IMR-90 (cell line): Measurements from ENCODE around the gene CYP1A2. TPM values are rescaled to one million over a fixed set of nuclear protein-coding genes. Genes with fewer than 3 reads are reported as not detected.

ENCODE experiments used
- ATAC-seq: fragments of 200-7000 bp; cut with Tn5 transposase; 2 replicates; pipeline ENCODE4 v1.9.1; 2020; ENCODE audit warnings: low read depth, mild to moderate bottlenecking, moderate library complexity
- BruUV-seq: library from RNA; stranded (reverse); fragments of 400-500 nt; replicated peaks from 2 replicates; lab custom pipeline; 2021; lab: Mats Ljungman, UMichigan
- CTCF ChIA-PET: fragments of 300-600 bp; formaldehyde crosslinking; extraction: SDS; loops from one replicate; lab custom pipeline; 2021; ENCODE audit warnings: antibody characterized with exemption; lab: Yijun Ruan, JAX
- POLR2A ChIA-PET: fragments of 300-600 bp; sonication (Branson Sonifier 250); formaldehyde crosslinking; loops from one replicate; lab custom pipeline; 2022; ENCODE audit warnings: antibody characterized with exemption; ENCODE audit not compliant: unreplicated experiment; lab: Charles Lee
- DNase-seq: peaks from one replicate; pipeline ENCODE4 v3.0.0; 2013
- H2AFZ ChIP-seq: replicated peaks from 2 replicates; pipeline ENCODE3; 2013; ENCODE audit warnings: low read length, mild to moderate bottlenecking; ENCODE audit not compliant: poor library complexity
- H2AK5ac ChIP-seq: 2 replicates; pipeline ENCODE4 v1.6.1; 2013; ENCODE audit warnings: low read depth, low read length, inconsistent platforms
- H2AK9ac ChIP-seq: replicated peaks from 2 replicates; pipeline ENCODE3; 2013; ENCODE audit warnings: mild to moderate bottlenecking, low read depth, low read length, moderate library complexity; ENCODE audit not compliant: poor library complexity
- H2BK120ac ChIP-seq: 2 replicates; pipeline ENCODE4 v1.6.1; 2013; ENCODE audit warnings: low read depth, low read length, inconsistent platforms
- H2BK15ac ChIP-seq: 3 replicates; pipeline ENCODE4 v1.6.1; 2013; ENCODE audit warnings: low read depth, low read length, inconsistent platforms
- H2BK20ac ChIP-seq: 2 replicates; pipeline ENCODE4 v1.6.1; 2013; ENCODE audit warnings: low read depth, mild to moderate bottlenecking, inconsistent platforms, low read length, moderate library complexity
- H2BK5ac ChIP-seq: 2 replicates; pipeline ENCODE4 v1.6.1; 2013; ENCODE audit warnings: mild to moderate bottlenecking, low read depth, low read length, inconsistent platforms; ENCODE audit not compliant: poor library complexity, severe bottlenecking
- H3K14ac ChIP-seq: replicated peaks from 2 replicates; pipeline ENCODE4 v1.6.1; 2013; ENCODE audit warnings: low read depth, low read length, inconsistent platforms
- H3K18ac ChIP-seq: 2 replicates; pipeline ENCODE4 v1.6.1; 2013; ENCODE audit warnings: low read depth, low read length, control low read depth
- H3K23ac ChIP-seq: 2 replicates; pipeline ENCODE4 v1.6.1; 2013; ENCODE audit warnings: low read depth, low read length, inconsistent platforms
- H3K27ac ChIP-seq: 2 replicates; pipeline ENCODE4 v1.5.1; 2013; ENCODE audit warnings: mild to moderate bottlenecking, control low read depth, low read length; ENCODE audit not compliant: insufficient read depth
- H3K27me3 ChIP-seq: 2 replicates; pipeline ENCODE4 v1.6.1; 2013; ENCODE audit warnings: low read length; ENCODE audit not compliant: control insufficient read depth, insufficient read depth
- H3K36me3 ChIP-seq: 2 replicates; pipeline ENCODE4 v1.6.1; 2013; ENCODE audit warnings: low read length, mixed read lengths; ENCODE audit not compliant: control insufficient read depth, insufficient read depth
- H3K4ac ChIP-seq: 2 replicates; pipeline ENCODE4 v1.6.1; 2013; ENCODE audit warnings: low read depth, low read length, inconsistent platforms
- H3K4me1 ChIP-seq: 2 replicates; pipeline ENCODE4 v1.6.1; 2013; ENCODE audit warnings: low read length, mixed read lengths; ENCODE audit not compliant: control insufficient read depth, insufficient read depth
- H3K4me2 ChIP-seq: 2 replicates; pipeline ENCODE4 v1.6.1; 2013; ENCODE audit warnings: low read depth, mild to moderate bottlenecking, control low read depth, low read length, moderate library complexity
- H3K4me3 ChIP-seq: 2 replicates; pipeline ENCODE4 v1.5.1; 2013; ENCODE audit warnings: low read depth, mild to moderate bottlenecking, control low read depth, low read length, moderate library complexity; ENCODE audit not compliant: insufficient read depth
- H3K56ac ChIP-seq: 2 replicates; pipeline ENCODE4 v1.6.1; 2013; ENCODE audit warnings: low read length, inconsistent platforms; ENCODE audit not compliant: insufficient read depth; ENCODE audit errors: extremely low read depth
- H3K79me1 ChIP-seq, 2 experiments: 2 replicates each; pipeline ENCODE4 v1.6.1; 2013; ENCODE audit warnings: low read length in 2 of 2, inconsistent platforms in 1 of 2, low read depth in 1 of 2
- H3K9ac ChIP-seq: 2 replicates; pipeline ENCODE4 v1.6.1; 2013; ENCODE audit warnings: low read depth, low read length, control low read depth
- H3K9me1 ChIP-seq: 2 replicates; pipeline ENCODE4 v1.6.1; 2013; ENCODE audit warnings: low read length, inconsistent platforms; ENCODE audit not compliant: insufficient read depth
- H3K9me3 ChIP-seq: 2 replicates; pipeline ENCODE4 v1.6.1; 2013; ENCODE audit warnings: low read length; ENCODE audit not compliant: control insufficient read depth, insufficient read depth
- H4K20me1 ChIP-seq: 2 replicates; pipeline ENCODE4 v1.6.1; 2013; ENCODE audit warnings: low read length, inconsistent platforms; ENCODE audit not compliant: insufficient read depth
- H4K5ac ChIP-seq: 2 replicates; pipeline ENCODE4 v1.6.1; 2013; ENCODE audit warnings: mild to moderate bottlenecking, low read depth, low read length, control low read depth
- H4K8ac ChIP-seq, 2 experiments: 2 replicates each; pipeline ENCODE4 v1.6.1; 2013; ENCODE audit warnings: low read depth in 2 of 2, low read length in 2 of 2, control low read depth in 1 of 2, inconsistent platforms in 1 of 2
- H4K91ac ChIP-seq: 2 replicates; pipeline ENCODE4 v1.6.1; 2013; ENCODE audit warnings: low read depth, low read length, inconsistent platforms; ENCODE audit not compliant: insufficient read depth
- BHLHE40 ChIP-seq: fragments of 150-350 bp; IDR thresholded peaks from 2 replicates; pipeline ENCODE4 v1.6.1; 2016; ENCODE audit warnings: mild to moderate bottlenecking, low read depth, low read length
- CEBPB ChIP-seq: IDR thresholded peaks from 2 replicates; pipeline ENCODE4 v1.6.1; 2012; ENCODE audit warnings: low read depth, low read length, improper control_type of control experiment
- CHD1 ChIP-seq: IDR thresholded peaks from 2 replicates; pipeline ENCODE4 v1.6.1; 2012; ENCODE audit warnings: low read depth, low read length, improper control_type of control experiment
- FOS ChIP-seq: fragments of 150-350 bp; IDR thresholded peaks from 2 replicates; pipeline ENCODE4 v1.6.1; 2016; ENCODE audit warnings: low read depth, low read length
- MAFK ChIP-seq: IDR thresholded peaks from 2 replicates; pipeline ENCODE4 v1.6.1; 2012; ENCODE audit warnings: low read depth, low read length, improper control_type of control experiment
- MAZ ChIP-seq: IDR thresholded peaks from 2 replicates; pipeline ENCODE4 v1.6.1; 2012; ENCODE audit warnings: low read depth, mild to moderate bottlenecking, low read length, improper control_type of control experiment, moderate library complexity, borderline replicate concordance
- MXI1 ChIP-seq: IDR thresholded peaks from 2 replicates; pipeline ENCODE4 v1.6.1; 2012; ENCODE audit warnings: low read depth, mild to moderate bottlenecking, low read length, moderate library complexity, borderline replicate concordance
- NFE2L2 ChIP-seq: fragments of 150-350 bp; IDR thresholded peaks from 2 replicates; pipeline ENCODE4 v1.6.1; 2016; ENCODE audit warnings: low read depth, mild to moderate bottlenecking, low read length
- POLR2A ChIP-seq: IDR thresholded peaks from 2 replicates; pipeline ENCODE4 v1.6.1; 2012; ENCODE audit warnings: mild to moderate bottlenecking, low read depth, low read length
- RAD21 ChIP-seq: IDR thresholded peaks from 2 replicates; pipeline ENCODE4 v1.6.1; 2012; ENCODE audit warnings: low read length, improper control_type of control experiment
- RCOR1 ChIP-seq: IDR thresholded peaks from 2 replicates; pipeline ENCODE4 v1.6.1; 2012; ENCODE audit warnings: mild to moderate bottlenecking, low read length, improper control_type of control experiment; ENCODE audit not compliant: insufficient replicate concordance
- RFX5 ChIP-seq: IDR thresholded peaks from 2 replicates; pipeline ENCODE4 v1.8.0; 2012; ENCODE audit warnings: low read depth, mild to moderate bottlenecking, low read length, moderate library complexity
- SMC3 ChIP-seq: fragments of 150-350 bp; IDR thresholded peaks from 2 replicates; pipeline ENCODE4 v1.6.1; 2016; ENCODE audit warnings: low read depth, mild to moderate bottlenecking, antibody characterized with exemption, low read length, moderate library complexity
- WGBS, 2 experiments: methylation state at CpG; one replicate each; pipeline versions ENCODE4 v1.1.5 to v1.1.7; 2013; ENCODE audit warnings: missing lambda C conversion rate in 2 of 2; ENCODE audit not compliant: insufficient read length in 1 of 2; ENCODE audit errors: extremely low coverage in 2 of 2; 5-methylcytosine and 5-hydroxymethylcytosine counted together
- dilution Hi-C: fragments of 300-500 bp; cut with HindIII; formaldehyde crosslinking; loops from one replicate; pipeline ENCODE4 v1.14.3; 2018; ENCODE audit warnings: low sequenced_read_pairs; ENCODE audit not compliant: unreplicated experiment
- in situ Hi-C: fragments of 300-500 bp; cut with MboI; formaldehyde crosslinking; loops from 3 replicates; pipeline ENCODE4 v1.14.3; 2019; ENCODE audit warnings: low sequenced_read_pairs, inconsistent platforms, mixed read lengths
- intact Hi-C: fragments of 100-400 bp; cut with micrococcal nuclease; formaldehyde crosslinking; loops from 2 replicates; pipeline ENCODE4 v1.10.0; 2022
- polyA plus RNA-seq, 3 experiments: library from polyadenylated mRNA; depleted of rRNA; stranded (reverse); fragments of >200 nt; gene quantifications; 2 replicates each; pipeline ENCODE4 v1.2.3, GENCODE V29; 2012; ENCODE audit warnings: low replicate concordance in 1 of 3
- total RNA-seq: library from RNA; depleted of rRNA; stranded (reverse); fragments of >200 nt; gene quantifications from 2 replicates; pipeline ENCODE4 v1.2.3, GENCODE V29; 2012
- TF ChIP-seq, protein P1 (sequence below): conservative IDR thresholded peaks from 2 replicates; pipeline ENCODE4 v1.5.1; 2012; ENCODE audit warnings: mild to moderate bottlenecking, low read depth, low read length, improper control_type of control experiment
- TF ChIP-seq, protein P2 (sequence below): fragments of 150-350 bp; IDR thresholded peaks from 2 replicates; pipeline ENCODE4 v1.6.1; 2016; ENCODE audit warnings: low read depth, mild to moderate bottlenecking, low read length, moderate library complexity, borderline replicate concordance
- TF ChIP-seq, protein P3 (sequence below): fragments of 150-350 bp; IDR thresholded peaks from 2 replicates; pipeline ENCODE4 v1.6.1; 2017; ENCODE audit warnings: mild to moderate bottlenecking, antibody characterized with exemption, low read length, low read depth

Gene CYP1A2
- total and polyA plus RNA-seq, 2 of the 4 experiments (the other 2 are of a cell fraction): not detected

DNA sequence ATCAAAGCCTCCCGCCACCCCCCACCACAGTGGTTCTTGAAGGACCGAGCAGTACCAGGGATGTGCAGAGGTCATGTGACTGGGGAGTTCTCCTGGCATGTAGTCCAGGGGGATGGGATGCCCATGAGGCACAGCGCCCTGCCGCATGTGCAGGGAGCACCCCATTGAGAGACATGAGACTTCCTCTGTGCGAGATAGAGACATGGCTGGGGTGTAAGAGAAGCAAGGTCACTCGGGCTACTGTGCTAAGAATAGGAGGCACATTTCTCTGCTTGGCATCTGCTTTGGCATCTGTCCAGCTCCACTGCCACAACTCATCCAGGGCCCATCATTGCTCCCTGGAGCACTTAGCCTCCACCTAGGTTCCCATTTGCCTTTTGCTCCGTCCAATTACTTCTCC, 20.9 kb upstream of the CYP1A2 start:
- Histone ChIP-seq H4K8ac (no peak overlapping the region), H2BK15ac (no peak overlapping the region), H2AK5ac (no peak overlapping the region), H3K14ac (no peak overlapping the region), H3K9me3 (no peaks in the 10 kb centered on the region), H3K4me1 (no peaks in the 10 kb centered on the region), H2AFZ (no peak overlapping the region), H2BK120ac (no peak overlapping the region), H4K5ac (no peak overlapping the region), H3K4me3 (no peak overlapping the region), H3K4ac (no peak overlapping the region), H3K9ac (no peak overlapping the region), H3K23ac (no peak overlapping the region), H3K79me1 (no peaks in the 10 kb centered on the region), H2AK9ac (no peak overlapping the region), H3K27ac (no peak overlapping the region), H3K36me3 (no peaks in the 10 kb centered on the region), H3K56ac (no peak overlapping the region), H3K9me1 (peaks cover 5% of the 10 kb centered on the region), H4K20me1 (no peaks in the 10 kb centered on the region; the same call in 1 of the 2 replicates), H2BK20ac (no peak overlapping the region), H4K91ac (no peak overlapping the region), H3K4me2 (no peak overlapping the region), H3K27me3 (peaks cover 70% of the 10 kb centered on the region), H2BK5ac (no peak overlapping the region), H3K18ac (no peak overlapping the region)
- intact Hi-C loops (no loop called here), in situ Hi-C loops (no loop called here), dilution Hi-C loops (no loop called here)
- TF ChIP-seq SMC3 (no peak), NFE2L2 (no peak), RFX5 (no peak), CHD1 (no peak), MAZ (no peak), RAD21 (no peak), FOS (no peak), POLR2A (no peak), CEBPB (no peak), MXI1 (no peak), BHLHE40 (no peak), RCOR1 (no peak), MAFK (no peak)
- TF ChIP-seq, protein P1, sequence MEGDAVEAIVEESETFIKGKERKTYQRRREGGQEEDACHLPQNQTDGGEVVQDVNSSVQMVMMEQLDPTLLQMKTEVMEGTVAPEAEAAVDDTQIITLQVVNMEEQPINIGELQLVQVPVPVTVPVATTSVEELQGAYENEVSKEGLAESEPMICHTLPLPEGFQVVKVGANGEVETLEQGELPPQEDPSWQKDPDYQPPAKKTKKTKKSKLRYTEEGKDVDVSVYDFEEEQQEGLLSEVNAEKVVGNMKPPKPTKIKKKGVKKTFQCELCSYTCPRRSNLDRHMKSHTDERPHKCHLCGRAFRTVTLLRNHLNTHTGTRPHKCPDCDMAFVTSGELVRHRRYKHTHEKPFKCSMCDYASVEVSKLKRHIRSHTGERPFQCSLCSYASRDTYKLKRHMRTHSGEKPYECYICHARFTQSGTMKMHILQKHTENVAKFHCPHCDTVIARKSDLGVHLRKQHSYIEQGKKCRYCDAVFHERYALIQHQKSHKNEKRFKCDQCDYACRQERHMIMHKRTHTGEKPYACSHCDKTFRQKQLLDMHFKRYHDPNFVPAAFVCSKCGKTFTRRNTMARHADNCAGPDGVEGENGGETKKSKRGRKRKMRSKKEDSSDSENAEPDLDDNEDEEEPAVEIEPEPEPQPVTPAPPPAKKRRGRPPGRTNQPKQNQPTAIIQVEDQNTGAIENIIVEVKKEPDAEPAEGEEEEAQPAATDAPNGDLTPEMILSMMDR: no peak
- TF ChIP-seq, protein P2, sequence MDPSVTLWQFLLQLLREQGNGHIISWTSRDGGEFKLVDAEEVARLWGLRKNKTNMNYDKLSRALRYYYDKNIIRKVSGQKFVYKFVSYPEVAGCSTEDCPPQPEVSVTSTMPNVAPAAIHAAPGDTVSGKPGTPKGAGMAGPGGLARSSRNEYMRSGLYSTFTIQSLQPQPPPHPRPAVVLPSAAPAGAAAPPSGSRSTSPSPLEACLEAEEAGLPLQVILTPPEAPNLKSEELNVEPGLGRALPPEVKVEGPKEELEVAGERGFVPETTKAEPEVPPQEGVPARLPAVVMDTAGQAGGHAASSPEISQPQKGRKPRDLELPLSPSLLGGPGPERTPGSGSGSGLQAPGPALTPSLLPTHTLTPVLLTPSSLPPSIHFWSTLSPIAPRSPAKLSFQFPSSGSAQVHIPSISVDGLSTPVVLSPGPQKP: no peak
- TF ChIP-seq, protein P3, sequence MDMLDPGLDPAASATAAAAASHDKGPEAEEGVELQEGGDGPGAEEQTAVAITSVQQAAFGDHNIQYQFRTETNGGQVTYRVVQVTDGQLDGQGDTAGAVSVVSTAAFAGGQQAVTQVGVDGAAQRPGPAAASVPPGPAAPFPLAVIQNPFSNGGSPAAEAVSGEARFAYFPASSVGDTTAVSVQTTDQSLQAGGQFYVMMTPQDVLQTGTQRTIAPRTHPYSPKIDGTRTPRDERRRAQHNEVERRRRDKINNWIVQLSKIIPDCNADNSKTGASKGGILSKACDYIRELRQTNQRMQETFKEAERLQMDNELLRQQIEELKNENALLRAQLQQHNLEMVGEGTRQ: no peak
- ChIA-PET POLR2A (no interaction called here), CTCF (no interaction called here)
- ATAC-seq: no peak
- no TSS peak for BruUV-seq
- 50% methylated on average over 2 of the region's 7 CpGs; no CpG with 5 or more reads in 1 of the 2 experiments for WGBS, 2 experiments
- DNase-seq: no peak
